HepG2 (cell line): ENCODE data around the gene CD151. TPM values are rescaled to one million over a fixed set of nuclear protein-coding genes. Genes with fewer than 3 reads are reported as not detected.

ENCODE experiments used
- CAMTA2 ChIP-seq: sonication (generic); formaldehyde crosslinking; IDR thresholded peaks from 2 replicates; pipeline ENCODE4 v1.4.0; 2020; ENCODE audit warnings: mild to moderate bottlenecking, missing genetic modification reagents, borderline replicate concordance
- CEBPB ChIP-seq: IDR thresholded peaks from 2 replicates; pipeline ENCODE4 v1.6.1; 2011; ENCODE audit warnings: low read depth, low read length, improper control_type of control experiment, borderline replicate concordance
- FOXK2 ChIP-seq: fragments of 450-650 bp; IDR thresholded peaks from 2 replicates; pipeline ENCODE4 v1.6.1; 2016
- MED8 ChIP-seq: sonication (generic); formaldehyde crosslinking; IDR thresholded peaks from 2 replicates; pipeline ENCODE4 v1.8.1; 2023; ENCODE audit warnings: mild to moderate bottlenecking, missing genetic modification reagents; ENCODE audit not compliant: insufficient replicate concordance
- NKX3-1 ChIP-seq: sonication (generic); formaldehyde crosslinking; IDR thresholded peaks from 2 replicates; pipeline ENCODE4 v1.5.0; 2020; ENCODE audit warnings: missing genetic modification reagents
- TCF7L2 ChIP-seq: IDR thresholded peaks from 2 replicates; pipeline ENCODE4 v1.6.1; 2011; ENCODE audit warnings: mild to moderate bottlenecking, low read depth, low read length, moderate library complexity
- ZFP36 ChIP-seq: fragments of 150-350 bp; IDR thresholded peaks from 2 replicates; pipeline ENCODE4 v1.6.1; 2018; ENCODE audit warnings: borderline replicate concordance, low read length, low read depth; ENCODE audit not compliant: partially characterized antibody
- ZNF143 ChIP-seq: sonication (generic); formaldehyde crosslinking; IDR thresholded peaks from 2 replicates; pipeline ENCODE4 v1.4.0; 2020; ENCODE audit warnings: missing genetic modification reagents
- ZNF17 ChIP-seq: sonication (generic); formaldehyde crosslinking; IDR thresholded peaks from 2 replicates; pipeline ENCODE4 v1.5.0; 2020; ENCODE audit warnings: mild to moderate bottlenecking, missing genetic modification reagents
- ZNF552 ChIP-seq: sonication (generic); formaldehyde crosslinking; IDR thresholded peaks from 2 replicates; pipeline ENCODE4 v1.9.0; 2022; ENCODE audit warnings: missing genetic modification reagents, mild to moderate bottlenecking, borderline replicate concordance
- ZNF713 ChIP-seq: sonication (generic); formaldehyde crosslinking; IDR thresholded peaks from 2 replicates; pipeline ENCODE4 v1.4.0; 2020; ENCODE audit warnings: mild to moderate bottlenecking, missing genetic modification reagents
- polyA plus RNA-seq, 8 experiments: library from polyadenylated mRNA; depleted of rRNA in 3 of 8; stranded (reverse) in 7 of 8; unstranded in 1 of 8; fragments of >200 nt; fragmentation: Illumina TruSeq in 4 of 8; extraction: Trizol in 4 of 8; gene quantifications; 2 replicates each; pipeline versions ENCODE4 v1.2.1 to v1.2.3, GENCODE V29; 2011 to 2016; ENCODE audit warnings: low read depth in 4 of 8, missing spikeins in 1 of 8, mixed read lengths in 1 of 8; ENCODE audit not compliant: insufficient read depth in 1 of 8
- total RNA-seq, 5 experiments: library from RNA; depleted of rRNA; stranded (reverse); fragments of >200 nt; fragmentation: Illumina TruSeq; extraction: Trizol; gene quantifications; 2 replicates each; pipeline ENCODE4 v1.2.3, GENCODE V29; 2016; ENCODE audit warnings: low read depth in 1 of 5
- TF ChIP-seq, protein P1 (sequence below): sonication (generic); formaldehyde crosslinking; IDR thresholded peaks from 2 replicates; pipeline ENCODE4 v1.4.0; 2020; ENCODE audit warnings: mild to moderate bottlenecking, missing genetic modification reagents
- TF ChIP-seq, protein P2 (sequence below): sonication (generic); formaldehyde crosslinking; IDR thresholded peaks from 2 replicates; pipeline ENCODE4 v1.4.0; 2020; ENCODE audit warnings: missing genetic modification reagents, borderline replicate concordance
- TF ChIP-seq, protein P3 (sequence below): sonication (generic); formaldehyde crosslinking; IDR thresholded peaks from 2 replicates; pipeline ENCODE4 v1.4.0; 2020; ENCODE audit warnings: low read depth, mild to moderate bottlenecking, missing genetic modification reagents
- TF ChIP-seq, protein P4 (sequence below): sonication (generic); formaldehyde crosslinking; IDR thresholded peaks from 2 replicates; pipeline ENCODE4 v1.4.0; 2020; ENCODE audit warnings: missing genetic modification reagents

The CD151 gene
- total and polyA plus RNA-seq, 2 of the 13 experiments (the other 11 are each of a cell fraction or from before 2014, with no cell fraction given), result 125 to 197 TPM

DNA sequence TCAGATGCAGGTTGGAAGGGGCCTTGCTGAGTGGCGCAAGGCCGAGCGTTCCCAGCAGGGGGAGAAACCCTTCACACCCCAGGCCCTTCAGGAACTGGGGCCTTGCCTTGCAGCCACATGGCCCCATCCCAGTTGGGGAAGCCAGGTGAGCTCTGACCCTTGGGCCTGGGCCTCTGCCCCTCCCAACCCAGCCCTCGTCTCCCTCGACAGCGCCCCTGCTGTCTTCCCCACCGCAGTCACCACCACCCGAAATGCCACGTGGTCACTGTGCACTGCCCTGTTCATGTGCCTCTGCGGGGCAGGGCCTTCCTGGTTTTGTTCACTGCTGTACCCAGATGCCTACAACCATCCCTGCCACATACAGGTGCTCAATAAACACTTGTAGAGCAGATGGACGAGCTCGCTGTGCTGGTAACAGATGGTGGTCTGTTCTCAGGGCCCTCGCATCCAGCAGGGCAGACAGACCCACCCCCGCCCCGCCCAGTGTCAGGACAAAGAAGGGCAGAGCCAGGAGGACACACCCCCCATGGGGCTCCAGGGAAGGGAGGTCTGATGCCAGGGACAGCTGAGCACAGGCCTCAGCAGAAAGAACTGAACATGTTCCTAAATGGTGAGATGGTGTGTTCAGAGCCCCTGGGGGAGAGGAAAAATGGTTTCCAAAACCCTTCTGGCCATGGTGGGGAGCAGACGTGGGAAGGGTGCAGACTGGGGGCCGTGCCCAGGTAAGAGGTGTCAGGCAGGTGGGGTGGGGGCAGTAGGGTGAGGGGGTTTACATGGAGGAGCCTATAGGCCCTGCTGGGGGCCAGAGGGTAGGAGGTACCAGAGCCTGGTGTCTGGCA lies 5.9 kb downstream of the CD151 start (continued):
- TF ChIP-seq, protein P1, sequence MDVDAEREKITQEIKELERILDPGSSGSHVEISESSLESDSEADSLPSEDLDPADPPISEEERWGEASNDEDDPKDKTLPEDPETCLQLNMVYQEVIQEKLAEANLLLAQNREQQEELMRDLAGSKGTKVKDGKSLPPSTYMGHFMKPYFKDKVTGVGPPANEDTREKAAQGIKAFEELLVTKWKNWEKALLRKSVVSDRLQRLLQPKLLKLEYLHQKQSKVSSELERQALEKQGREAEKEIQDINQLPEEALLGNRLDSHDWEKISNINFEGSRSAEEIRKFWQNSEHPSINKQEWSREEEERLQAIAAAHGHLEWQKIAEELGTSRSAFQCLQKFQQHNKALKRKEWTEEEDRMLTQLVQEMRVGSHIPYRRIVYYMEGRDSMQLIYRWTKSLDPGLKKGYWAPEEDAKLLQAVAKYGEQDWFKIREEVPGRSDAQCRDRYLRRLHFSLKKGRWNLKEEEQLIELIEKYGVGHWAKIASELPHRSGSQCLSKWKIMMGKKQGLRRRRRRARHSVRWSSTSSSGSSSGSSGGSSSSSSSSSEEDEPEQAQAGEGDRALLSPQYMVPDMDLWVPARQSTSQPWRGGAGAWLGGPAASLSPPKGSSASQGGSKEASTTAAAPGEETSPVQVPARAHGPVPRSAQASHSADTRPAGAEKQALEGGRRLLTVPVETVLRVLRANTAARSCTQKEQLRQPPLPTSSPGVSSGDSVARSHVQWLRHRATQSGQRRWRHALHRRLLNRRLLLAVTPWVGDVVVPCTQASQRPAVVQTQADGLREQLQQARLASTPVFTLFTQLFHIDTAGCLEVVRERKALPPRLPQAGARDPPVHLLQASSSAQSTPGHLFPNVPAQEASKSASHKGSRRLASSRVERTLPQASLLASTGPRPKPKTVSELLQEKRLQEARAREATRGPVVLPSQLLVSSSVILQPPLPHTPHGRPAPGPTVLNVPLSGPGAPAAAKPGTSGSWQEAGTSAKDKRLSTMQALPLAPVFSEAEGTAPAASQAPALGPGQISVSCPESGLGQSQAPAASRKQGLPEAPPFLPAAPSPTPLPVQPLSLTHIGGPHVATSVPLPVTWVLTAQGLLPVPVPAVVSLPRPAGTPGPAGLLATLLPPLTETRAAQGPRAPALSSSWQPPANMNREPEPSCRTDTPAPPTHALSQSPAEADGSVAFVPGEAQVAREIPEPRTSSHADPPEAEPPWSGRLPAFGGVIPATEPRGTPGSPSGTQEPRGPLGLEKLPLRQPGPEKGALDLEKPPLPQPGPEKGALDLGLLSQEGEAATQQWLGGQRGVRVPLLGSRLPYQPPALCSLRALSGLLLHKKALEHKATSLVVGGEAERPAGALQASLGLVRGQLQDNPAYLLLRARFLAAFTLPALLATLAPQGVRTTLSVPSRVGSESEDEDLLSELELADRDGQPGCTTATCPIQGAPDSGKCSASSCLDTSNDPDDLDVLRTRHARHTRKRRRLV (CRISPR knock-in tag), result no peak
- TF ChIP-seq CEBPB, result no peak
- TF ChIP-seq FOXK2, result no peak
- TF ChIP-seq, protein P2, sequence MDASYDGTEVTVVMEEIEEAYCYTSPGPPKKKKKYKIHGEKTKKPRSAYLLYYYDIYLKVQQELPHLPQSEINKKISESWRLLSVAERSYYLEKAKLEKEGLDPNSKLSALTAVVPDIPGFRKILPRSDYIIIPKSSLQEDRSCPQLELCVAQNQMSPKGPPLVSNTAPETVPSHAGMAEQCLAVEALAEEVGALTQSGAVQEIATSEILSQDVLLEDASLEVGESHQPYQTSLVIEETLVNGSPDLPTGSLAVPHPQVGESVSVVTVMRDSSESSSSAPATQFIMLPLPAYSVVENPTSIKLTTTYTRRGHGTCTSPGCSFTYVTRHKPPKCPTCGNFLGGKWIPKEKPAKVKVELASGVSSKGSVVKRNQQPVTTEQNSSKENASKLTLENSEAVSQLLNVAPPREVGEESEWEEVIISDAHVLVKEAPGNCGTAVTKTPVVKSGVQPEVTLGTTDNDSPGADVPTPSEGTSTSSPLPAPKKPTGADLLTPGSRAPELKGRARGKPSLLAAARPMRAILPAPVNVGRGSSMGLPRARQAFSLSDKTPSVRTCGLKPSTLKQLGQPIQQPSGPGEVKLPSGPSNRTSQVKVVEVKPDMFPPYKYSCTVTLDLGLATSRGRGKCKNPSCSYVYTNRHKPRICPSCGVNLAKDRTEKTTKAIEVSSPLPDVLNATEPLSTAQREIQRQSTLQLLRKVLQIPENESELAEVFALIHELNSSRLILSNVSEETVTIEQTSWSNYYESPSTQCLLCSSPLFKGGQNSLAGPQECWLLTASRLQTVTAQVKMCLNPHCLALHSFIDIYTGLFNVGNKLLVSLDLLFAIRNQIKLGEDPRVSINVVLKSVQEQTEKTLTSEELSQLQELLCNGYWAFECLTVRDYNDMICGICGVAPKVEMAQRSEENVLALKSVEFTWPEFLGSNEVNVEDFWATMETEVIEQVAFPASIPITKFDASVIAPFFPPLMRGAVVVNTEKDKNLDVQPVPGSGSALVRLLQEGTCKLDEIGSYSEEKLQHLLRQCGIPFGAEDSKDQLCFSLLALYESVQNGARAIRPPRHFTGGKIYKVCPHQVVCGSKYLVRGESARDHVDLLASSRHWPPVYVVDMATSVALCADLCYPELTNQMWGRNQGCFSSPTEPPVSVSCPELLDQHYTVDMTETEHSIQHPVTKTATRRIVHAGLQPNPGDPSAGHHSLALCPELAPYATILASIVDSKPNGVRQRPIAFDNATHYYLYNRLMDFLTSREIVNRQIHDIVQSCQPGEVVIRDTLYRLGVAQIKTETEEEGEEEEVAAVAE (CRISPR knock-in tag), result 0 out of 2 replicates have a peak, but pooled peaks have one; percentile 47
- no peak for TF ChIP-seq ZNF17 (CRISPR knock-in tag)
- TF ChIP-seq MED8, result no peak
- TF ChIP-seq ZNF713 (CRISPR knock-in tag), result no peak
- TF ChIP-seq TCF7L2, result no peak
- TF ChIP-seq ZNF552 (CRISPR knock-in tag), result peak; percentile 45; the same call in 1 of the 2 replicates
- TF ChIP-seq CAMTA2 (CRISPR knock-in tag), result no peak
- no peak for TF ChIP-seq NKX3-1 (CRISPR knock-in tag)
- no peak for TF ChIP-seq ZNF143 (CRISPR knock-in tag)
- TF ChIP-seq, protein P3, sequence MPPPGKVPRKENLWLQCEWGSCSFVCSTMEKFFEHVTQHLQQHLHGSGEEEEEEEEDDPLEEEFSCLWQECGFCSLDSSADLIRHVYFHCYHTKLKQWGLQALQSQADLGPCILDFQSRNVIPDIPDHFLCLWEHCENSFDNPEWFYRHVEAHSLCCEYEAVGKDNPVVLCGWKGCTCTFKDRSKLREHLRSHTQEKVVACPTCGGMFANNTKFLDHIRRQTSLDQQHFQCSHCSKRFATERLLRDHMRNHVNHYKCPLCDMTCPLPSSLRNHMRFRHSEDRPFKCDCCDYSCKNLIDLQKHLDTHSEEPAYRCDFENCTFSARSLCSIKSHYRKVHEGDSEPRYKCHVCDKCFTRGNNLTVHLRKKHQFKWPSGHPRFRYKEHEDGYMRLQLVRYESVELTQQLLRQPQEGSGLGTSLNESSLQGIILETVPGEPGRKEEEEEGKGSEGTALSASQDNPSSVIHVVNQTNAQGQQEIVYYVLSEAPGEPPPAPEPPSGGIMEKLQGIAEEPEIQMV, result 0 out of 2 replicates have a peak, but pooled peaks have one; percentile 18
- no peak for TF ChIP-seq ZFP36
- TF ChIP-seq, protein P4, sequence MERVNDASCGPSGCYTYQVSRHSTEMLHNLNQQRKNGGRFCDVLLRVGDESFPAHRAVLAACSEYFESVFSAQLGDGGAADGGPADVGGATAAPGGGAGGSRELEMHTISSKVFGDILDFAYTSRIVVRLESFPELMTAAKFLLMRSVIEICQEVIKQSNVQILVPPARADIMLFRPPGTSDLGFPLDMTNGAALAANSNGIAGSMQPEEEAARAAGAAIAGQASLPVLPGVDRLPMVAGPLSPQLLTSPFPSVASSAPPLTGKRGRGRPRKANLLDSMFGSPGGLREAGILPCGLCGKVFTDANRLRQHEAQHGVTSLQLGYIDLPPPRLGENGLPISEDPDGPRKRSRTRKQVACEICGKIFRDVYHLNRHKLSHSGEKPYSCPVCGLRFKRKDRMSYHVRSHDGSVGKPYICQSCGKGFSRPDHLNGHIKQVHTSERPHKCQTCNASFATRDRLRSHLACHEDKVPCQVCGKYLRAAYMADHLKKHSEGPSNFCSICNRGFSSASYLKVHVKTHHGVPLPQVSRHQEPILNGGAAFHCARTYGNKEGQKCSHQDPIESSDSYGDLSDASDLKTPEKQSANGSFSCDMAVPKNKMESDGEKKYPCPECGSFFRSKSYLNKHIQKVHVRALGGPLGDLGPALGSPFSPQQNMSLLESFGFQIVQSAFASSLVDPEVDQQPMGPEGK (CRISPR knock-in tag), result peak; percentile 93
